Endodermal cell (in vitro differentiated cells): ENCODE results near the gene MATR3. TPM values are rescaled to one million over a fixed set of nuclear protein-coding genes. Genes with fewer than 3 reads are reported as not detected.
"Not testable (repeated sequence)": the region's sequence is repeated elsewhere in the genome, so short reads cannot be mapped to it uniquely, and the experiment has no call there.

ENCODE experiments used
- DNase-seq: peaks from one replicate; pipeline ENCODE4 v3.0.0-alpha.2; 2017
- H3K27ac ChIP-seq: 2 replicates; pipeline ENCODE4 v1.5.1; 2013; ENCODE audit warnings: mild to moderate bottlenecking, low read depth, low read length, moderate library complexity
- H3K27me3 ChIP-seq: 2 replicates; pipeline ENCODE4 v1.6.1; 2013; ENCODE audit warnings: mild to moderate bottlenecking, low read length, moderate library complexity; ENCODE audit not compliant: insufficient read depth, control insufficient read depth, poor library complexity, severe bottlenecking
- H3K36me3 ChIP-seq: 2 replicates; pipeline ENCODE4 v1.7.0; 2013; ENCODE audit warnings: mild to moderate bottlenecking, low read length, moderate library complexity; ENCODE audit not compliant: control insufficient read depth, insufficient read depth
- H3K4me1 ChIP-seq: one replicate; pipeline ENCODE4 v1.7.0; 2013; ENCODE audit warnings: low read length; ENCODE audit not compliant: control insufficient read depth, insufficient read depth
- H3K4me3 ChIP-seq: 2 replicates; pipeline ENCODE4 v1.5.1; 2013; ENCODE audit warnings: mild to moderate bottlenecking, low read length, moderate library complexity
- H3K9ac ChIP-seq: 2 replicates; pipeline ENCODE4 v1.6.1; 2013; ENCODE audit warnings: mild to moderate bottlenecking, low read length, moderate library complexity; ENCODE audit not compliant: poor library complexity, severe bottlenecking; ENCODE audit errors: extremely low read depth
- H3K9me3 ChIP-seq: 2 replicates; pipeline ENCODE4 v1.6.1; 2013; ENCODE audit warnings: mild to moderate bottlenecking, low read length, moderate library complexity; ENCODE audit not compliant: control insufficient read depth
- H3K27ac Mint-ChIP-seq: 2 replicates; pipeline ENCODE4 v1.8.0; 2020; ENCODE audit warnings: mixed read lengths
- H3K27me3 Mint-ChIP-seq: 2 replicates; pipeline ENCODE4 v1.8.0; 2021; ENCODE audit warnings: mild to moderate bottlenecking, mixed read lengths; ENCODE audit not compliant: insufficient read depth
- H3K36me3 Mint-ChIP-seq: 2 replicates; pipeline ENCODE4 v1.8.0; 2020; ENCODE audit warnings: low read depth, mixed read lengths
- H3K4me1 Mint-ChIP-seq: 2 replicates; pipeline ENCODE4 v1.8.0; 2020; ENCODE audit warnings: mixed read lengths
- H3K4me3 Mint-ChIP-seq: 2 replicates; pipeline ENCODE4 v1.8.0; 2020; ENCODE audit warnings: mild to moderate bottlenecking, moderate library complexity, mixed read lengths
- H3K9me3 Mint-ChIP-seq: 2 replicates; pipeline ENCODE4 v1.8.0; 2020; ENCODE audit warnings: mild to moderate bottlenecking, mixed read lengths
- WGBS, 2 experiments: methylation state at CpG; one replicate each; pipeline versions ENCODE4 v1.1.5 to v1.1.7; 2013; ENCODE audit warnings: missing lambda C conversion rate in 2 of 2, mixed read lengths in 1 of 2; ENCODE audit not compliant: insufficient coverage in 1 of 2, insufficient read length in 1 of 2; 5-methylcytosine and 5-hydroxymethylcytosine counted together
- total RNA-seq, 2 donors: library from RNA; stranded (reverse); fragmentation: NEBNext Ultra II Directional in 1 of 2; extraction: Animal tissue kit (Norgen Biotek cat#: 25700) in 1 of 2; gene quantifications; 2 replicates in 1 of 2; 3 replicates in 1 of 2; pipeline ENCODE4 v1.2.1, GENCODE V29; 2021
- TF ChIP-seq, protein P1 (sequence below): fragments of 200-600 bp; sonication (generic); conservative IDR thresholded peaks from 2 replicates; pipeline ENCODE4 v1.5.0; 2021; ENCODE audit warnings: antibody characterized with exemption, mild to moderate bottlenecking

Gene MATR3
- total RNA-seq, 2 donors from 2014 or later, result 250 to 279 TPM

- H3K36me3 Mint-ChIP-seq, result peaks cover 37% of the 10 kb centered on the region
- Histone ChIP-seq H3K9ac (no peak overlapping the region), H3K27me3 (no peaks in the 10 kb centered on the region), H3K27ac (no peak overlapping the region), H3K9me3 (peaks cover 16% of the 10 kb centered on the region), H3K4me1 (no peaks in the 10 kb centered on the region), H3K4me3 (no peak overlapping the region), H3K36me3 (peaks cover 53% of the 10 kb centered on the region)
- no peaks in the 10 kb centered on the region for H3K27me3 Mint-ChIP-seq
- no peaks in the 10 kb centered on the region for H3K4me1 Mint-ChIP-seq
- H3K9me3 Mint-ChIP-seq, result peaks cover 2% of the 10 kb centered on the region
- H3K27ac Mint-ChIP-seq, result no peak overlapping the region
- WGBS, 2 experiments, result 92 to 100% methylated on average over 2 to 3 of the region's 3 CpGs
- no peak overlapping the region for H3K4me3 Mint-ChIP-seq
- TF ChIP-seq, protein P1, sequence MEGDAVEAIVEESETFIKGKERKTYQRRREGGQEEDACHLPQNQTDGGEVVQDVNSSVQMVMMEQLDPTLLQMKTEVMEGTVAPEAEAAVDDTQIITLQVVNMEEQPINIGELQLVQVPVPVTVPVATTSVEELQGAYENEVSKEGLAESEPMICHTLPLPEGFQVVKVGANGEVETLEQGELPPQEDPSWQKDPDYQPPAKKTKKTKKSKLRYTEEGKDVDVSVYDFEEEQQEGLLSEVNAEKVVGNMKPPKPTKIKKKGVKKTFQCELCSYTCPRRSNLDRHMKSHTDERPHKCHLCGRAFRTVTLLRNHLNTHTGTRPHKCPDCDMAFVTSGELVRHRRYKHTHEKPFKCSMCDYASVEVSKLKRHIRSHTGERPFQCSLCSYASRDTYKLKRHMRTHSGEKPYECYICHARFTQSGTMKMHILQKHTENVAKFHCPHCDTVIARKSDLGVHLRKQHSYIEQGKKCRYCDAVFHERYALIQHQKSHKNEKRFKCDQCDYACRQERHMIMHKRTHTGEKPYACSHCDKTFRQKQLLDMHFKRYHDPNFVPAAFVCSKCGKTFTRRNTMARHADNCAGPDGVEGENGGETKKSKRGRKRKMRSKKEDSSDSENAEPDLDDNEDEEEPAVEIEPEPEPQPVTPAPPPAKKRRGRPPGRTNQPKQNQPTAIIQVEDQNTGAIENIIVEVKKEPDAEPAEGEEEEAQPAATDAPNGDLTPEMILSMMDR, result no peak
- DNase-seq, result no peak
Measured at GRCh38 chr5:139354186-139354585, 60.6 kb downstream of the MATR3 start.

GRCh38 chr5:139355900-139356299 is 62.4 kb downstream of the MATR3 start:
- H3K27ac Mint-ChIP-seq, H3K27ac ChIP-seq: not testable (repeated sequence)

GRCh38 chr5:139358064-139358463 is 64.5 kb downstream of the MATR3 start:
- Mint-ChIP-seq H3K36me3 (peaks cover 46% of the 10 kb centered on the region), H3K4me1 (no peaks in the 10 kb centered on the region), H3K9me3 (no peaks in the 10 kb centered on the region), H3K27ac (no peak overlapping the region), H3K27me3 (no peaks in the 10 kb centered on the region), H3K4me3 (no peak overlapping the region)
- Histone ChIP-seq H3K27ac (no peak overlapping the region), H3K9ac (no peak overlapping the region), H3K9me3 (peaks cover 15% of the 10 kb centered on the region), H3K27me3 (no peaks in the 10 kb centered on the region), H3K36me3 (peaks cover 35% of the 10 kb centered on the region), H3K4me1 (no peaks in the 10 kb centered on the region), H3K4me3 (no peak overlapping the region)
- no peak for DNase-seq
- TF ChIP-seq, protein P1, result no peak

More at GRCh38 chr5:139355900-139356299, 62.4 kb downstream of the MATR3 start:
- H3K27me3 ChIP-seq, H3K4me1 Mint-ChIP-seq, H3K27me3 Mint-ChIP-seq, DNase-seq, H3K4me3 ChIP-seq, H3K9me3 Mint-ChIP-seq, H3K9ac ChIP-seq, H3K4me1 ChIP-seq, H3K4me3 Mint-ChIP-seq: not testable (repeated sequence)
- peaks cover 48% of the 10 kb centered on the region for H3K36me3 ChIP-seq
- WGBS, 2 experiments, result 97 to 98% methylated on average over 7 to 8 of the region's 8 CpGs
- peaks cover 43% of the 10 kb centered on the region for H3K36me3 Mint-ChIP-seq
- H3K9me3 ChIP-seq, result peaks cover 16% of the 10 kb centered on the region

GRCh38 chr5:139360384-139360783 is 66.8 kb downstream of the MATR3 start:
- no peak for DNase-seq
- Histone ChIP-seq H3K4me1 (no peaks in the 10 kb centered on the region), H3K36me3 (peaks cover 38% of the 10 kb centered on the region), H3K9ac (no peak overlapping the region), H3K4me3 (no peak overlapping the region), H3K27ac (no peak overlapping the region), H3K9me3 (no peaks in the 10 kb centered on the region), H3K27me3 (no peaks in the 10 kb centered on the region)
- H3K4me3 Mint-ChIP-seq, result no peak overlapping the region
- H3K27me3 Mint-ChIP-seq, result no peaks in the 10 kb centered on the region
- 94 to 96% methylated on average over 4 of the region's 4 CpGs for WGBS, 2 experiments
- TF ChIP-seq, protein P1, result no peak
- no peaks in the 10 kb centered on the region for H3K4me1 Mint-ChIP-seq
- peaks cover 49% of the 10 kb centered on the region for H3K36me3 Mint-ChIP-seq
- peak overlapping the region; percentile 70 for H3K27ac Mint-ChIP-seq
- no peaks in the 10 kb centered on the region for H3K9me3 Mint-ChIP-seq
